GM12874 (cell line): ENCODE measurements around the gene CREB5.

Source experiments
- CTCF ChIP-seq: IDR thresholded peaks from 2 replicates; pipeline ENCODE4 v1.5.1; 2011; ENCODE audit warnings: low read depth, mild to moderate bottlenecking, control low read depth, low read length, moderate library complexity; ENCODE audit not compliant: insufficient read depth

CREB5 gene

GRCh38 chr7:28490831-28491230 lies 78.5 kb downstream of the CREB5 start:
- no peak for TF ChIP-seq CTCF

- TF ChIP-seq CTCF, result no peak
Measured at GRCh38 chr7:28493477-28493876, 81.2 kb downstream of the CREB5 start.

GRCh38 chr7:28497009-28497408 lies 84.7 kb downstream of the CREB5 start:
- no peak for TF ChIP-seq CTCF

- no peak for TF ChIP-seq CTCF
Measured at GRCh38 chr7:28498636-28499035, 86.3 kb downstream of the CREB5 start.

GRCh38 chr7:28500138-28500537 lies 87.8 kb downstream of the CREB5 start:
- TF ChIP-seq CTCF, result no peak

GRCh38 chr7:28502408-28502807 lies 90.1 kb downstream of the CREB5 start:
- TF ChIP-seq CTCF, result no peak

GRCh38 chr7:28503396-28503795 lies 91.1 kb downstream of the CREB5 start:
- TF ChIP-seq CTCF, result no peak

GRCh38 chr7:28505014-28505413 lies 92.7 kb downstream of the CREB5 start:
- TF ChIP-seq CTCF, result no peak
